ENCODE results near the gene AKR1C3. TPM values are rescaled to one million over a fixed set of nuclear protein-coding genes. Genes with fewer than 3 reads are reported as not detected.
"Not testable (repeated sequence)": the region's sequence is repeated elsewhere in the genome, so short reads cannot be mapped to it uniquely, and the experiment has no call there.

AKR1C3 gene
- total RNA-seq, 1 donor from 2014 or later: 84.4 TPM

DNA sequence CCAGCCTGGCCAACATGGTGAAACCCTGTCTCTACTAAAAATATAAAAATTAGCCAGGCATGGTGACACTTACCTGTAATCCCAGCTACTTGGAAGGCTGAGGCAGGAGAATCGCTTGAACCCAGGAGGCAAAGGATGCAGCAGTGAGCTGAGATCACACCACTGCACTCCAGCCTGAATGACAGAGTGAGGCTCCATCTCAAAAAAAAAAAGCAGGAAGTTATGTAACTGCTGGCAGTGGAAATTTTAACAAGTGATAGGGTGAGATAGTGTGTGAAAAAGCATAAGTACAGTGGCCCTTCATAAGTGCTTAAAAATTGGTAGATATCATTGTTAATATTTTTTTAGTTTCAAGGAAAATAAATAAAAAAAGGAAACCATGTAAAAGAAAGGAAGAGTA is 12.3 kb downstream of the AKR1C3 start:
- peaks cover 52% of the 10 kb centered on the region for H3K36me3 ChIP-seq
- H3K4me3 ChIP-seq: no peak overlapping the region
- DNase-seq: no peak
- no peaks in the 10 kb centered on the region for H3K4me1 ChIP-seq
- no peak for ATAC-seq
- TF ChIP-seq, protein P1, sequence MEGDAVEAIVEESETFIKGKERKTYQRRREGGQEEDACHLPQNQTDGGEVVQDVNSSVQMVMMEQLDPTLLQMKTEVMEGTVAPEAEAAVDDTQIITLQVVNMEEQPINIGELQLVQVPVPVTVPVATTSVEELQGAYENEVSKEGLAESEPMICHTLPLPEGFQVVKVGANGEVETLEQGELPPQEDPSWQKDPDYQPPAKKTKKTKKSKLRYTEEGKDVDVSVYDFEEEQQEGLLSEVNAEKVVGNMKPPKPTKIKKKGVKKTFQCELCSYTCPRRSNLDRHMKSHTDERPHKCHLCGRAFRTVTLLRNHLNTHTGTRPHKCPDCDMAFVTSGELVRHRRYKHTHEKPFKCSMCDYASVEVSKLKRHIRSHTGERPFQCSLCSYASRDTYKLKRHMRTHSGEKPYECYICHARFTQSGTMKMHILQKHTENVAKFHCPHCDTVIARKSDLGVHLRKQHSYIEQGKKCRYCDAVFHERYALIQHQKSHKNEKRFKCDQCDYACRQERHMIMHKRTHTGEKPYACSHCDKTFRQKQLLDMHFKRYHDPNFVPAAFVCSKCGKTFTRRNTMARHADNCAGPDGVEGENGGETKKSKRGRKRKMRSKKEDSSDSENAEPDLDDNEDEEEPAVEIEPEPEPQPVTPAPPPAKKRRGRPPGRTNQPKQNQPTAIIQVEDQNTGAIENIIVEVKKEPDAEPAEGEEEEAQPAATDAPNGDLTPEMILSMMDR (IDR thresholded peaks at IDR 0.05): no peak
- no peak overlapping the region for H3K27ac ChIP-seq
- intact Hi-C loops (cut with DNase I): no loop called here
- no peaks in the 10 kb centered on the region for H3K27me3 ChIP-seq (ENCODE audit: low read depth)
- H3K9me3 ChIP-seq: no peaks in the 10 kb centered on the region

DNA sequence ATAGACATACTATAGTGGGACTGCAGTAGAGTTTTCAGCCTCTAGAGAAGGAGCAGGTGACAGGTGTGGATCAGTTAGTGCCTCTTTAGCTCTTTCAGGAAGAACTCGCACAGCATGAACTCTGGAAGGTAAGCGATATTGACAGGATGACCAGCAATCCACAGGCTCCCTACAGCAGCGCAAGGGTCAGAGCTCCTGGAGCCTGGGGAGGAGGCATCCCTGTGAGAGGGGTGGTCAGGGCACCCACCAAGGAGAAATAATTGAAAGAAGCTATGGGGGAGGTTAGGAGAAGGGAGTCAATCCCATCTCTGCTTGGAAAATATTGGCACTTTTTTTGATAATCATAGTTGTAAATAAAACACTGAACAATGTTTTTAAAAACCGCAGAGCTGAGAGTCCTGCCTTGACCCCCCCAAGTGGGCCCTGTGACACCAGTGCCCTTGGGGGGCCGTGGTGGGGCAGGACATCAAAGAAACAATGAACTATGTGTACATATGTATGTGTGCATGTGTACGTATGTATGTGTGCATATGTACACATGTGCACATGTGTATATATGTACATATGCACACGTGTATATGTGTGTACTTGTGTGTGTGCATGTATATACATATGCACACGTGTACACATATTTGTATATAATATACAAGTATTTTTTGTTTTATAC is 13.8 kb downstream of the AKR1C3 start:
- Histone ChIP-seq H3K4me1 (no peaks in the 10 kb centered on the region), H3K9me3 (no peaks in the 10 kb centered on the region), H3K27me3 (ENCODE audit: low read depth) (no peaks in the 10 kb centered on the region), H3K4me3 (no peak overlapping the region), H3K27ac (no peak overlapping the region), H3K36me3 (peaks cover 41% of the 10 kb centered on the region)
- TF ChIP-seq, protein P1 (IDR thresholded peaks at IDR 0.05): no peak
- ATAC-seq: no peak
- no peak for DNase-seq
- intact Hi-C loops (cut with DNase I): no loop called here

DNA sequence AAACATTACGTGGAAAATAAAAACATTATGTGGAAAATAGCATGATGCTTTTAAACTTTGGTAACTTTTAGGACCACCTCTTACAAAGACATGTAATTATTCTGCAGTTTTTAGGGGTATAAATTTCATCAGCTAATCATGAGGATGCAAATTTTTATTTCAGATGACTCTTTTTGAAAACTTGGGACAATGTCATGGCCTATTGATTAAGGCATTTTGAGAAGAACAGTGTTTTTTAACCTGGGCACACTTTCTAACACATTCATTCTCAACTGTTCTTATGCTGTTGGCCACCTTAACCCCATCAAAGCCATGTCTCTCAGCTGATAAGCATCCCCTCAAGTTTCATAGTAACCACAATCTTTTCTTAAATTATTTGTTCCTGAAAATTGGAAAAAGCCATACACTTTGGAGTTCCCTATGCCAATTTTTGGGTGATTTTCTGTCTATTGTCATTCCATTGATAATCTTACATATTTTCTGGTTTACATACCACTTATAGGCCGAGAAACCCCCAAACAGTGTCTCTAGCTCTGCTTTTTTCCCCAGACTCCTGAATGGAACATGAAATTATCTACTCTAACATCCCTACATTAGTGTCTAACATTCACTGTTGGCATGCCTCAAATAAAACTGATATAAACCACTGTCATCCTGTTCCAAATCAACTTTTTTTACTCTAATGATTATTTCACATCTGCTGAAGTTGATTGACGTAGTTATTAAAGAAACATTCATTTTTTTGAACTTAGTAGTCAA is 14.6 kb downstream of the AKR1C3 start:
- Histone ChIP-seq H3K4me3 (no peak overlapping the region), H3K9me3 (no peaks in the 10 kb centered on the region), H3K27ac (no peak overlapping the region), H3K4me1 (no peaks in the 10 kb centered on the region), H3K36me3 (peaks cover 33% of the 10 kb centered on the region), H3K27me3 (ENCODE audit: low read depth) (no peaks in the 10 kb centered on the region)
- TF ChIP-seq, protein P1 (IDR thresholded peaks at IDR 0.05): no peak
- intact Hi-C loops (cut with DNase I): no loop called here
- no peak for ATAC-seq
- DNase-seq: no peak

DNA sequence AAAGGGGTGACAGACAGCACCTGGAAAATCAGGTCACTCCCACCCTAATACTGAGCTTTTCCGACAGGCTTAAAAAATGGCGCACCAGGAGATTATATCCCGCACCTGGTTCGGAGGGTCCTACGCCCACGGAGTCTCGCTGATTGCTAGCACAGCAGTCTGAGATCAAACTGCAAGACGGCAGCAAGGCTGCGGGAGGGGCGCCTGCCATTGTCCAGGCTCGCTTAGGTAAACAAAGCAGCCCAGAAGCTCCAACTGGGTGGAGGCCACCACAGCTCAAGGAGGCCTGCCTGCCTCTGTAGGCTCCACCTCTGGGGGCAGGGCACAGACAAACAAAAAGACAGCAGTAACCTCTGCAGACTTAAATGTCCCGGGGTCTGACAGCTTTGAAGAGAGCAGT is 15.6 kb downstream of the AKR1C3 start:
- H3K9me3 ChIP-seq; H3K27me3 ChIP-seq (ENCODE audit: low read depth); DNase-seq; H3K27ac ChIP-seq; ATAC-seq; intact Hi-C loops (cut with DNase I); H3K4me1 ChIP-seq; H3K4me3 ChIP-seq: not testable (repeated sequence)
- peaks cover 30% of the 10 kb centered on the region for H3K36me3 ChIP-seq

DNA sequence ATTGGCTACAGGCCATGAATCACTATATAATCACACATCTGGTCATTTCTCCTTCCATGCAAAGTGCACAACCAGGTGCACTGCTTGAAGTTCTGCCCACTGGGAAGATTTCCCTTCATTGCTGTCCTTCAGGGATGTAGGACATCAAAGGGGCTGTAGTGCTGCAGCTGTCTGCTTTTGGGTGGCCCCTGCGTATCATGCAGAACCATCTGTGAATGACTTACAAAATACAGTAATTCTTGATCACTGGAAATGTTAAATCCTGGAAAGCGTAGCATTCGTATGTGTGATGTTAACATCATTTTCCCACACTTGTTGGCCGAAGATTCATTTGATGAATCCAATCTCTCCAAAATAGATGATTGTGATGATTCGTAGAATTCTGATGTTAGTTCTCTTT is 22.4 kb downstream of the AKR1C3 start:
- TF ChIP-seq, protein P1 (IDR thresholded peaks at IDR 0.05): no peak
- Histone ChIP-seq H3K4me1 (no peaks in the 10 kb centered on the region), H3K27ac (no peak overlapping the region), H3K27me3 (ENCODE audit: low read depth) (no peaks in the 10 kb centered on the region), H3K9me3 (no peaks in the 10 kb centered on the region), H3K36me3 (no peaks in the 10 kb centered on the region), H3K4me3 (no peak overlapping the region)
- no peak for DNase-seq
- intact Hi-C loops (cut with DNase I): no loop called here
- no peak for ATAC-seq

DNA sequence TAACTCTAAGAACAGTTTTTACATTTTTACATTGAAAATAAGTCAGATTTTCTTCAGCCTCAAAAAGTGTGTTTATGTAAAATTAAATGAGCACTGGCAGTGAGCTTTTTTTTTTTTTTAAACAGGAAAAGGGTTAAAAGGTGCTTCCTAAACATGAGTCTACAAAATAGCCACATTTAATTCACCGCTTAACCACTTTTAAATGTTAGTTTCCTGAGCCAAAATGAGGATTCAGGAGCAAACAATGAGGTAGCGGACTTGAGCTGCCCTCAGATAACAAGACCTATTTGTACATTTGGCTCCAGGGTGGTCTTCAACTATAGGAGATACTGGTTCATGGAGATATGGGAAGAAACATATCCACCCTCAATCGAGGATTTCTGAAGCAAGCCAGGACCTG is 22.8 kb downstream of the AKR1C3 start:
- no peak for ATAC-seq
- intact Hi-C loops (cut with DNase I): no loop called here
- no peak for DNase-seq
- TF ChIP-seq, protein P1 (IDR thresholded peaks at IDR 0.05): no peak
- H3K27me3 ChIP-seq (ENCODE audit: low read depth): no peaks in the 10 kb centered on the region
- no peaks in the 10 kb centered on the region for H3K4me1 ChIP-seq
- H3K4me3 ChIP-seq: no peak overlapping the region
- H3K9me3 ChIP-seq: no peaks in the 10 kb centered on the region
- no peaks in the 10 kb centered on the region for H3K36me3 ChIP-seq
- no peak overlapping the region for H3K27ac ChIP-seq

DNA sequence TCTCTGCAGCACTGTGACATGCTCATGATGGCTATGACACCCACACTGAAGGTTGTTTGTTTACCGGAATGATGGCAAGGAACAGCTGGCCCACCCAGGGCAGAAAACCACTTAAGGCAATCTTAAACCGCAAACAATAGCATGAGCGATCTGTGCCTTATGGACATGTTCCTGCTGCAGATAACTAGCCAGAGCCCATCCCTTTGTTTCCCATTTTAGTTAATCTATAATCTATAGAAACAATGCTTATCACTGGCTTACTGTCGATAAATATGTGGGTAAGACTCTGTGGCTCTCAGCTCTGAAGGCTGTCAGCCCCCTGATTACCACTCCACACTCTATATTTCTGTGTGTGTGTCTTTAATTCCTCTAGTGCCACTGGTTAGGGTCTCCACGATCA is 25.8 kb downstream of the AKR1C3 start:
- H3K27ac ChIP-seq; H3K36me3 ChIP-seq; DNase-seq; ATAC-seq; H3K4me3 ChIP-seq; H3K9me3 ChIP-seq; intact Hi-C loops (cut with DNase I); H3K27me3 ChIP-seq (ENCODE audit: low read depth); H3K4me1 ChIP-seq: not testable (repeated sequence)
